GM12801 (cell line): ENCODE data around the gene XIRP1.

Source experiments
- CTCF ChIP-seq: IDR thresholded peaks from one replicate; pipeline ENCODE4 v1.5.1; 2011; ENCODE audit warnings: control low read depth; ENCODE audit not compliant: insufficient read length; ENCODE audit errors: extremely low read depth

Gene XIRP1

GRCh38 chr3:39147711-39148434, 44.5 kb downstream of the XIRP1 start:
- TF ChIP-seq CTCF = no peak

- TF ChIP-seq CTCF = no peak
These were observed 45.5 kb downstream of the XIRP1 start for GRCh38 chr3:39146611-39147591.

GRCh38 chr3:39146083-39146501, 46.3 kb downstream of the XIRP1 start:
- TF ChIP-seq CTCF = no peak

GRCh38 chr3:39144748-39145380, 47.5 kb downstream of the XIRP1 start:
- TF ChIP-seq CTCF = no peak

- TF ChIP-seq CTCF = no peak
These were observed 48.2 kb downstream of the XIRP1 start for GRCh38 chr3:39144095-39144747.

- TF ChIP-seq CTCF = no peak
These were observed 49.1 kb downstream of the XIRP1 start for GRCh38 chr3:39143051-39143885.
